D721Med (cell line): ENCODE results near the gene METTL13.

ENCODE experiments used
- DNase-seq: peaks from one replicate; pipeline ENCODE4 v3.0.0; 2011; ENCODE audit warnings: low spot score; ENCODE audit not compliant: insufficient read length
- FAIRE-seq: peaks from 2 replicates; lab custom pipeline; 2011; peaks lifted over from hg19 to GRCh38; lab: Jason Lieb, UNC
- CTCF ChIP-seq: IDR thresholded peaks from 2 replicates; pipeline ENCODE4 v1.5.1; 2012; ENCODE audit warnings: mild to moderate bottlenecking, control low read depth; ENCODE audit not compliant: insufficient read depth; ENCODE audit errors: missing control alignments

The METTL13 gene

GRCh38 chr1:171741872-171742576, 39.4 kb upstream of the METTL13 start, which contains the start of gene VAMP4:
VAMP4 (minus strand) TSS chr1:171742065; CDS start chr1:171738414, 3,651 bp downstream.
- no peak for FAIRE-seq
- no peak for TF ChIP-seq CTCF
- peak; percentile 39 for DNase-seq

GRCh38 chr1:171742577-171742922, 38.9 kb upstream of the METTL13 start:
- no peak for TF ChIP-seq CTCF
- no peak for DNase-seq
- FAIRE-seq, result no peak

- TF ChIP-seq CTCF, result no peak
- no peak for DNase-seq
- peak; percentile 32 for FAIRE-seq
Measured at GRCh38 chr1:171743081-171743870, 38.2 kb upstream of the METTL13 start.

- TF ChIP-seq CTCF, result no peak
- no peak for FAIRE-seq
- DNase-seq, result no peak
Measured at GRCh38 chr1:171744986-171745385, 36.5 kb upstream of the METTL13 start.

GRCh38 chr1:171748651-171749050, 32.8 kb upstream of the METTL13 start:
- DNase-seq, result no peak
- no peak for TF ChIP-seq CTCF
- FAIRE-seq, result no peak

- no peak for DNase-seq
- no peak for TF ChIP-seq CTCF
- no peak for FAIRE-seq
Measured at GRCh38 chr1:171751221-171751620, 30.2 kb upstream of the METTL13 start.

- DNase-seq (no peak), FAIRE-seq (no peak)
- TF ChIP-seq CTCF, result no peak
Measured at GRCh38 chr1:171753182-171753581, 28.3 kb upstream of the METTL13 start.
